ENCODE data around the gene TMEM140. TPM values are rescaled to one million over a fixed set of nuclear protein-coding genes. Genes with fewer than 3 reads are reported as not detected.

Gene TMEM140
- total RNA-seq, 1 donor from 2014 or later = 26.9 TPM

DNA sequence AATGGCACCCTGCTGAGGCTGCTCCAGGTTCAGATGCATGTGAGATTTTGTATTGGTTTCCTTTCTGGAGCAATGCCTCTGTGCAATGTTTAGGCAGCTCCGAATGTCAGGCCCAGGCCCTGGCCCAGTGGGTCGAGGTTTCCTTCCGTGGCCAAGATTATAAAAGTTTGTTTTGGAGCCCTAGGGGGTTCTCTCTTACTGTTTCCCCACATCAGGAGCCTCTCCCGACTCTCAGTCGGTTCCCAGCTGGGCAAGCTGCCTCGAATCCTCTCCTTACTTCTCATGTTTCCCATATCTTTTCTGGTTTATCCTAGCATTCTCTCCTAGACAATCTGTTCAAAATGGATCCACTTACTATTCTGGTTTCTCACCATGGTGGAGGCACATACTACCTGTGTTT, 11.0 kb downstream of the TMEM140 start:
- Histone ChIP-seq H3K4me3 (no peak overlapping the region), H3K27ac (peak overlapping the region; percentile 65 to 73), H3K9me3 (peaks cover 0 to 20% of the 10 kb centered on the region in 2 donors), H3K4me1 (peaks cover 9 to 31% of the 10 kb centered on the region in 2 donors), H3K36me3 (no peaks in the 10 kb centered on the region), H3K27me3 (no peaks in the 10 kb centered on the region)
- TF ChIP-seq, protein P1, sequence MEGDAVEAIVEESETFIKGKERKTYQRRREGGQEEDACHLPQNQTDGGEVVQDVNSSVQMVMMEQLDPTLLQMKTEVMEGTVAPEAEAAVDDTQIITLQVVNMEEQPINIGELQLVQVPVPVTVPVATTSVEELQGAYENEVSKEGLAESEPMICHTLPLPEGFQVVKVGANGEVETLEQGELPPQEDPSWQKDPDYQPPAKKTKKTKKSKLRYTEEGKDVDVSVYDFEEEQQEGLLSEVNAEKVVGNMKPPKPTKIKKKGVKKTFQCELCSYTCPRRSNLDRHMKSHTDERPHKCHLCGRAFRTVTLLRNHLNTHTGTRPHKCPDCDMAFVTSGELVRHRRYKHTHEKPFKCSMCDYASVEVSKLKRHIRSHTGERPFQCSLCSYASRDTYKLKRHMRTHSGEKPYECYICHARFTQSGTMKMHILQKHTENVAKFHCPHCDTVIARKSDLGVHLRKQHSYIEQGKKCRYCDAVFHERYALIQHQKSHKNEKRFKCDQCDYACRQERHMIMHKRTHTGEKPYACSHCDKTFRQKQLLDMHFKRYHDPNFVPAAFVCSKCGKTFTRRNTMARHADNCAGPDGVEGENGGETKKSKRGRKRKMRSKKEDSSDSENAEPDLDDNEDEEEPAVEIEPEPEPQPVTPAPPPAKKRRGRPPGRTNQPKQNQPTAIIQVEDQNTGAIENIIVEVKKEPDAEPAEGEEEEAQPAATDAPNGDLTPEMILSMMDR (IDR thresholded peaks at IDR 0.05) = no peak
- no peak for DNase-seq (ENCODE audit: low spot score in 2 of 2)
- intact Hi-C loops (cut with DNase I) = no loop called here

DNA sequence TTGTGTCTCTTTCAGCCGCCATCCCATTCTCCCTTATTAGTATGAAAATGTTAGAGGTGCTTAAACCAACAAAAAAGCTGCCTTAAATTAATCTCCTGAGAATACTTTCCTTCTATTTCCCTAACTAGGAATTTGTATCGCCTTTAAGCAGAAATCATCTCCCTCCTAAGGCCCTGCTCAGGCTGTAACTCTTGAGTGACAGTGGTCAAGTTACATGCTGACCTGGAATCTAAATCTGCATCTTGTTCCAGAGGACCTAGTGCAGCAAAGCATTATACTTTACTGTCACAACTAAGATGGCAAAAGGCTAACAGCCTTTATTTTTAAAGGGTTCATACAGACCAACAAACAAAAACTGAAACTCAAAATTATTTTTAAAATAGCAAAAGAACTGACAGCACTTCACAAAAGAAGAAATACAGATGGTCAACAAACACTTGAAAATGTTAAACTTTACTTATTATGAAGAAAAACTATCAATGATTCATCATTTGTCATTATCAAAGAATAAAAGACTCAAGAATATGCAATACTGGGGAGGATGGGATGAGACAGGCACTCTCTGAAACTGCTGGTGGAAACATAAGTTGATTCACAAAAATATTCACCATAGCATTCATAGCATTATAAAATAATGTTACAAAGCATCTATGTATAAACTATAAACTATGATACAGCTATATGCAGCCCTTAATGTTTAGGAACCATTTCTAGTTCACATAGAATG, 11.7 kb downstream of the TMEM140 start:
- H3K9me3 ChIP-seq = peaks cover 0 to 20% of the 10 kb centered on the region in 2 donors
- peak overlapping the region; percentile 65 to 73 for H3K27ac ChIP-seq
- no peak for DNase-seq (ENCODE audit: low spot score in 2 of 2)
- peaks cover 9 to 31% of the 10 kb centered on the region in 2 donors for H3K4me1 ChIP-seq
- no peak overlapping the region for H3K4me3 ChIP-seq
- H3K27me3 ChIP-seq = no peaks in the 10 kb centered on the region
- intact Hi-C loops (cut with DNase I) = no loop called here
- TF ChIP-seq, protein P1 (IDR thresholded peaks at IDR 0.05) = no peak
- no peaks in the 10 kb centered on the region for H3K36me3 ChIP-seq

DNA sequence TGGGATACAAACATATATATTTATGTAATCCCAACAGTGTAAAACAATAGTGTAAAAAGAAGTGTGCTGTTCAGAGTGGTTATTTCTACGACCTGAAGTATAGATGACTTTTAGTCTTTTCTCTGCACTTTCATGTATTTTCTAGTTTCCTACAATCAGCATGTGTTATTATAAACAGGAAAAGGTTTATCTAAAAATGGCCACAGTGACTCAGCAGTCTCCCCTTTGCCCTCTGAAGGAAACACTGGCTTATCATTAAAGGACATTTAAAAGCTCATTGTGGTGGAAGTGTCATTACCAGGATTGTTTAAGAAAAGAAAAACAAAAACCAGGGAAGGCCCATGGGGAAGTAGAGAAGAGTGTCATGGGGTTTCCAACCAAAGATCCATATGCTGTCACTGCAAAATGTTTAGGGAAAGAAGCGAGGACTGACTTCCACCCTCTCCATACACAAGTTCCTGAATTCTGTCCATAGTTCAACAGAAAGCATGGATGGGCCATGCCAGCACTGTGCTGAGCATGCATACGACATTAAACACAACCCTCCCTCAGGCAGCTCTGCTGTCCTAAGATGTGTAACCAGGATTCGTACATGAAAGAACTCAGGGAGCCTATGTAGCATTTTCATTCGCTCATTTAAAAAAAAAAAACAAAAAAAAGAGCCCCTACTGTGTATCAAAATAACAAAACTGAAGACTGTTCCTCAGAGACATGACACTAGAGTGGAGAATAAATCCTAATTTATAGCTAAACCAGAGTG, 12.4 kb downstream of the TMEM140 start:
- Histone ChIP-seq H3K9me3 (peaks cover 0 to 17% of the 10 kb centered on the region in 2 donors), H3K4me1 (peaks cover 9 to 31% of the 10 kb centered on the region in 2 donors), H3K27ac (peak overlapping the region; percentile 65 to 73), H3K27me3 (no peaks in the 10 kb centered on the region), H3K36me3 (peaks cover 0 to 7% of the 10 kb centered on the region in 2 donors), H3K4me3 (no peak overlapping the region)
- TF ChIP-seq, protein P1 (IDR thresholded peaks at IDR 0.05) = no peak
- DNase-seq (ENCODE audit: low spot score in 2 of 2) = no peak
- intact Hi-C loops (cut with DNase I) = no loop called here

DNA sequence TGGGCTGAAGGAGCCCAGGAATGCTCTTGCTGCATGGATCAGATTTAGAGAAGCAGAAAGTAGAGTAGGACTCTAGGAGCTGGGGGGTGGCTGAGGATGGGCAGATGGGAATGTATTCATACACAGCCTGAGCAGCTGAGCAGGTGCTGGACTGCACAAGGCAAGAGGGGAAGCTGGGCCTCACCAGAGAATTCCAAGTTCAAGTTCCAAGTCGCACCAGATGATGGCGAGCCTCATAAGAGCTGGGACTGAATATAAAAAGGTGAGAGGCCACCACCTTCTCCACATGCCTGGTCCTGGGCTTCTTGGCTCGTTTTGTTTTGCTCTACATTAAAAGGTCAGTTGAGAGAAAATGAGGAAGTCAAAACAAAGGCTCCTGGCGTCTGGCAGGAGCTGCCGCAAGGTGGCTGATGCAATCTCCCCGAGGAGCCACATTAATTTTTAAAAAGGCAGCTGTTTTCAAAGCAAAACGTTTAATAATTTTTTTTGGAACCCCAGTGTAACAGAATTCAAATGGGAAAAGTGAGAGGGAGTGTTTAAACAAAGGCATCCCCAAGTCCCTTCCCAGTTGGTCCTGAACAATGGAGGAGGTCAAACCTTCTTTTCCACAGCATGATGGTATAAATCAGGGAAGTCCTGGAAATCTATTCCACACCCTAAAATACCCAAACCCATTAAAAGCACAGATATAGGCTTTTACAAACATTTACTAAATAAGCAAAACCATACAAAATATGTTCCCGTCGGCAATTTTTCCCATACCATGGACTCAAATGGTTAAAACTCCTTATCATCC, 13.2 kb downstream of the TMEM140 start:
- H3K4me1 ChIP-seq = peaks cover 9 to 31% of the 10 kb centered on the region in 2 donors
- peaks cover 0 to 9% of the 10 kb centered on the region in 2 donors for H3K9me3 ChIP-seq
- intact Hi-C loops (cut with DNase I) = no loop called here
- H3K27me3 ChIP-seq = no peaks in the 10 kb centered on the region
- no peak overlapping the region for H3K4me3 ChIP-seq
- peaks cover 3 to 15% of the 10 kb centered on the region in 2 donors for H3K36me3 ChIP-seq
- TF ChIP-seq, protein P1 (IDR thresholded peaks at IDR 0.05) = no peak
- H3K27ac ChIP-seq = peak overlapping the region; percentile 65 to 73
- DNase-seq (ENCODE audit: low spot score in 2 of 2) = no peak

DNA sequence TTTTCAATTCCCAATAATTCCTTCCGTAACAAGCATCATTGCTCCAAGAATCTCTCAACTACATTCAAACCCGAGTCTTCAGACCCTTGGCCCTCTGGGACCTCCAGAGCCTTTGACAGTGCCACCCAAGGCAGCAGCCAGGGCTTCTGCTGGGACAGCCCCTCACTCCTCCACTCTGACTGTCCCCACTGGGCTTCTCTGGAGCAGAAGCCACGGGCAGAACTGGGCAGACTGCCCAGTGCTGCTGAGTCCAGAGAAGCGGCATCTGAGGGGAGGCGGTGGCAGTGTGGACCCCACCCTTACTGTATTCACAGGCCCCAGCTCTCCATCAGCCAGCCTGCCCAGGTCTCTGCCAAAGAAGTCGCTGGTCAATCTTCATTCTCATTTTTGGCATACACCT, 13.8 kb downstream of the TMEM140 start:
- H3K4me1 ChIP-seq = peaks cover 9 to 31% of the 10 kb centered on the region in 2 donors
- H3K36me3 ChIP-seq = peaks cover 9 to 21% of the 10 kb centered on the region in 2 donors
- TF ChIP-seq, protein P1 (IDR thresholded peaks at IDR 0.05) = no peak
- H3K4me3 ChIP-seq = no peak overlapping the region
- DNase-seq (ENCODE audit: low spot score in 2 of 2) = no peak
- intact Hi-C loops (cut with DNase I) = no loop called here
- H3K27me3 ChIP-seq = no peaks in the 10 kb centered on the region
- peak overlapping the region; percentile 65 to 73 for H3K27ac ChIP-seq
- peaks cover 0 to 3% of the 10 kb centered on the region in 2 donors for H3K9me3 ChIP-seq
